IMR-90 (cell line): ENCODE data around the gene ATP12A. TPM values are rescaled to one million over a fixed set of nuclear protein-coding genes. Genes with fewer than 3 reads are reported as not detected.

Experiments
- ATAC-seq: fragments of 200-7000 bp; cut with Tn5 transposase; 2 replicates; pipeline ENCODE4 v1.9.1; 2020; ENCODE audit warnings: low read depth, mild to moderate bottlenecking, moderate library complexity
- BruUV-seq: library from RNA; stranded (reverse); fragments of 400-500 nt; replicated peaks from 2 replicates; lab custom pipeline; 2021; lab: Mats Ljungman, UMichigan
- CTCF ChIA-PET: fragments of 300-600 bp; formaldehyde crosslinking; extraction: SDS; loops from one replicate; lab custom pipeline; 2021; ENCODE audit warnings: antibody characterized with exemption; lab: Yijun Ruan, JAX
- POLR2A ChIA-PET: fragments of 300-600 bp; sonication (Branson Sonifier 250); formaldehyde crosslinking; loops from one replicate; lab custom pipeline; 2022; ENCODE audit warnings: antibody characterized with exemption; ENCODE audit not compliant: unreplicated experiment; lab: Charles Lee
- DNase-seq: peaks from one replicate; pipeline ENCODE4 v3.0.0; 2013
- H2AFZ ChIP-seq: replicated peaks from 2 replicates; pipeline ENCODE3; 2013; ENCODE audit warnings: low read length, mild to moderate bottlenecking; ENCODE audit not compliant: poor library complexity
- H2AK5ac ChIP-seq: 2 replicates; pipeline ENCODE4 v1.6.1; 2013; ENCODE audit warnings: low read depth, low read length, inconsistent platforms
- H2AK9ac ChIP-seq: replicated peaks from 2 replicates; pipeline ENCODE3; 2013; ENCODE audit warnings: mild to moderate bottlenecking, low read depth, low read length, moderate library complexity; ENCODE audit not compliant: poor library complexity
- H2BK120ac ChIP-seq: 2 replicates; pipeline ENCODE4 v1.6.1; 2013; ENCODE audit warnings: low read depth, low read length, inconsistent platforms
- H2BK15ac ChIP-seq: 3 replicates; pipeline ENCODE4 v1.6.1; 2013; ENCODE audit warnings: low read depth, low read length, inconsistent platforms
- H2BK20ac ChIP-seq: 2 replicates; pipeline ENCODE4 v1.6.1; 2013; ENCODE audit warnings: low read depth, mild to moderate bottlenecking, inconsistent platforms, low read length, moderate library complexity
- H2BK5ac ChIP-seq: 2 replicates; pipeline ENCODE4 v1.6.1; 2013; ENCODE audit warnings: mild to moderate bottlenecking, low read depth, low read length, inconsistent platforms; ENCODE audit not compliant: poor library complexity, severe bottlenecking
- H3K14ac ChIP-seq: replicated peaks from 2 replicates; pipeline ENCODE4 v1.6.1; 2013; ENCODE audit warnings: low read depth, low read length, inconsistent platforms
- H3K18ac ChIP-seq: 2 replicates; pipeline ENCODE4 v1.6.1; 2013; ENCODE audit warnings: low read depth, low read length, control low read depth
- H3K23ac ChIP-seq: 2 replicates; pipeline ENCODE4 v1.6.1; 2013; ENCODE audit warnings: low read depth, low read length, inconsistent platforms
- H3K27ac ChIP-seq: 2 replicates; pipeline ENCODE4 v1.5.1; 2013; ENCODE audit warnings: mild to moderate bottlenecking, control low read depth, low read length; ENCODE audit not compliant: insufficient read depth
- H3K27me3 ChIP-seq: 2 replicates; pipeline ENCODE4 v1.6.1; 2013; ENCODE audit warnings: low read length; ENCODE audit not compliant: control insufficient read depth, insufficient read depth
- H3K36me3 ChIP-seq: 2 replicates; pipeline ENCODE4 v1.6.1; 2013; ENCODE audit warnings: low read length, mixed read lengths; ENCODE audit not compliant: control insufficient read depth, insufficient read depth
- H3K4ac ChIP-seq: 2 replicates; pipeline ENCODE4 v1.6.1; 2013; ENCODE audit warnings: low read depth, low read length, inconsistent platforms
- H3K4me1 ChIP-seq: 2 replicates; pipeline ENCODE4 v1.6.1; 2013; ENCODE audit warnings: low read length, mixed read lengths; ENCODE audit not compliant: control insufficient read depth, insufficient read depth
- H3K4me2 ChIP-seq: 2 replicates; pipeline ENCODE4 v1.6.1; 2013; ENCODE audit warnings: low read depth, mild to moderate bottlenecking, control low read depth, low read length, moderate library complexity
- H3K4me3 ChIP-seq: 2 replicates; pipeline ENCODE4 v1.5.1; 2013; ENCODE audit warnings: low read depth, mild to moderate bottlenecking, control low read depth, low read length, moderate library complexity; ENCODE audit not compliant: insufficient read depth
- H3K56ac ChIP-seq: 2 replicates; pipeline ENCODE4 v1.6.1; 2013; ENCODE audit warnings: low read length, inconsistent platforms; ENCODE audit not compliant: insufficient read depth; ENCODE audit errors: extremely low read depth
- H3K79me1 ChIP-seq, 2 experiments: 2 replicates each; pipeline ENCODE4 v1.6.1; 2013; ENCODE audit warnings: low read length in 2 of 2, inconsistent platforms in 1 of 2, low read depth in 1 of 2
- H3K9ac ChIP-seq: 2 replicates; pipeline ENCODE4 v1.6.1; 2013; ENCODE audit warnings: low read depth, low read length, control low read depth
- H3K9me1 ChIP-seq: 2 replicates; pipeline ENCODE4 v1.6.1; 2013; ENCODE audit warnings: low read length, inconsistent platforms; ENCODE audit not compliant: insufficient read depth
- H3K9me3 ChIP-seq: 2 replicates; pipeline ENCODE4 v1.6.1; 2013; ENCODE audit warnings: low read length; ENCODE audit not compliant: control insufficient read depth, insufficient read depth
- H4K20me1 ChIP-seq: 2 replicates; pipeline ENCODE4 v1.6.1; 2013; ENCODE audit warnings: low read length, inconsistent platforms; ENCODE audit not compliant: insufficient read depth
- H4K5ac ChIP-seq: 2 replicates; pipeline ENCODE4 v1.6.1; 2013; ENCODE audit warnings: mild to moderate bottlenecking, low read depth, low read length, control low read depth
- H4K8ac ChIP-seq, 2 experiments: 2 replicates each; pipeline ENCODE4 v1.6.1; 2013; ENCODE audit warnings: low read depth in 2 of 2, low read length in 2 of 2, control low read depth in 1 of 2, inconsistent platforms in 1 of 2
- H4K91ac ChIP-seq: 2 replicates; pipeline ENCODE4 v1.6.1; 2013; ENCODE audit warnings: low read depth, low read length, inconsistent platforms; ENCODE audit not compliant: insufficient read depth
- ELK1 ChIP-seq: fragments of 150-350 bp; IDR thresholded peaks from 2 replicates; pipeline ENCODE4 v1.6.1; 2016; ENCODE audit warnings: low read depth, mild to moderate bottlenecking, low read length, moderate library complexity, borderline replicate concordance
- RAD21 ChIP-seq: IDR thresholded peaks from 2 replicates; pipeline ENCODE4 v1.6.1; 2012; ENCODE audit warnings: low read length, improper control_type of control experiment
- WGBS, 2 experiments: methylation state at CpG; one replicate each; pipeline versions ENCODE4 v1.1.5 to v1.1.7; 2013; ENCODE audit warnings: missing lambda C conversion rate in 2 of 2; ENCODE audit not compliant: insufficient read length in 1 of 2; ENCODE audit errors: extremely low coverage in 2 of 2; 5-methylcytosine and 5-hydroxymethylcytosine counted together
- dilution Hi-C: fragments of 300-500 bp; cut with HindIII; formaldehyde crosslinking; loops from one replicate; pipeline ENCODE4 v1.14.3; 2018; ENCODE audit warnings: low sequenced_read_pairs; ENCODE audit not compliant: unreplicated experiment
- in situ Hi-C: fragments of 300-500 bp; cut with MboI; formaldehyde crosslinking; loops from 3 replicates; pipeline ENCODE4 v1.14.3; 2019; ENCODE audit warnings: low sequenced_read_pairs, inconsistent platforms, mixed read lengths
- intact Hi-C: fragments of 100-400 bp; cut with micrococcal nuclease; formaldehyde crosslinking; loops from 2 replicates; pipeline ENCODE4 v1.10.0; 2022
- polyA plus RNA-seq, 3 experiments: library from polyadenylated mRNA; depleted of rRNA; stranded (reverse); fragments of >200 nt; gene quantifications; 2 replicates each; pipeline ENCODE4 v1.2.3, GENCODE V29; 2012; ENCODE audit warnings: low replicate concordance in 1 of 3
- total RNA-seq: library from RNA; depleted of rRNA; stranded (reverse); fragments of >200 nt; gene quantifications from 2 replicates; pipeline ENCODE4 v1.2.3, GENCODE V29; 2012

ATP12A gene
- total and polyA plus RNA-seq, 2 of the 4 experiments (the other 2 are of a cell fraction): not detected

DNA sequence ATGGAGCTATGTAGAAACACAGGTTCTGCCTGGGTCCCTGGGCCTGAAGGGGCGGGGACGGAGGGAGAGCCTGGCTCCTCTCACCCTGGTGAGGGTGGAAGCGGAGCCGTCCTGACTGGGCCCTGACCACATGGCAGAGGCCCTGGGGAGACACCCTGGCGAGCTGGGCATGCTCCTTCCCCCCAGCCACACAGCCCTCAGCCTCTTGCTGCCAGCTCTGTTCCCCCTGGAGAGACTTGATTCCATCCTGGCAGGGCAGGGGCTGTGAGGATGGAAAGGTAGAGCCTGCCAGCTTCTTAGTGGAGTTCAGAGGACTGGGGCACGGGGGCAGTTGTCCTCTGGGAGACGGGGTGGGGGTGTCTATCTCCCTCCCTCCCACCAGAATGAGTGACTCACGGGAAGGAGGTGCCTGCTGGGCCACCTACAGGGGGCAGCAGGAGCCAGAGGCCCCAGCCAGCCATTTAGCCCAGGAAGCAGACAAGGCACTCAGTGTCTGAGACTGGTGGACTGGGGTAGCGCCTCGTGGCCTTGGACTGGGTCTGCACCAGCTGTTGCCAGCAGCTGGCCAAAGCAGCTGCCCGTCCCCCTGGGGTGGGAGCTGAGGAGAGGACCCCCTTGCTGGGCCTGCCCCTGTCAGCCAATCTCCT lies 60.9 kb downstream of the ATP12A start:
- H3K9me3 ChIP-seq: no peaks in the 10 kb centered on the region
- H3K27ac ChIP-seq: no peak overlapping the region
- no peaks in the 10 kb centered on the region for H4K20me1 ChIP-seq
- H3K4ac ChIP-seq: no peak overlapping the region
- in situ Hi-C loops (no loop called here), intact Hi-C loops (no loop called here), dilution Hi-C loops (no loop called here)
- H2AK5ac ChIP-seq: no peak overlapping the region
- no peak overlapping the region for H2BK120ac ChIP-seq
- TF ChIP-seq RAD21 (peak; percentile 14; the same call in 1 of the 2 replicates), ELK1 (no peak)
- no peak overlapping the region for H3K4me3 ChIP-seq
- H3K9me1 ChIP-seq: no peaks in the 10 kb centered on the region
- ChIA-PET CTCF (no interaction called here), POLR2A (no interaction called here)
- no peaks in the 10 kb centered on the region for H3K79me1 ChIP-seq
- H4K5ac ChIP-seq: no peak overlapping the region
- DNase-seq: no peak
- H3K14ac ChIP-seq: no peak overlapping the region
- H2BK20ac ChIP-seq: no peak overlapping the region
- no peak overlapping the region for H4K91ac ChIP-seq
- H3K4me2 ChIP-seq: no peak overlapping the region
- H3K27me3 ChIP-seq: peaks cover 16% of the 10 kb centered on the region; the same call in 1 of the 2 replicates
- H3K9ac ChIP-seq: no peak overlapping the region
- no peak overlapping the region for H2BK15ac ChIP-seq
- no peak overlapping the region for H3K18ac ChIP-seq
- H3K23ac ChIP-seq: no peak overlapping the region
- no peak for ATAC-seq
- no peak overlapping the region for H2AK9ac ChIP-seq
- H3K56ac ChIP-seq: no peak overlapping the region
- peak overlapping the region; percentile 56 for H2AFZ ChIP-seq
- no peaks in the 10 kb centered on the region for H3K4me1 ChIP-seq
- BruUV-seq: no TSS peak
- no peak overlapping the region for H2BK5ac ChIP-seq
- no peak overlapping the region for H4K8ac ChIP-seq
- 68% methylated on average over 2 of the region's 11 CpGs; no CpG with 5 or more reads in 1 of the 2 experiments for WGBS, 2 experiments
- no peaks in the 10 kb centered on the region for H3K36me3 ChIP-seq
